Heart left ventricle (tissue), 16 donors: Measurements from ENCODE around the gene CDC42EP5. TPM values are rescaled to one million over a fixed set of nuclear protein-coding genes. Genes with fewer than 3 reads are reported as not detected.
A peak's percentile ranks its signal among the peaks of the same experiment; 100 is the strongest.

Source experiments
- ATAC-seq, 4 donors: fragments of 200-7000 bp; cut with Tn5 transposase; one replicate each; pipeline ENCODE4 v1.9.1; 2020 to 2022; ENCODE audit warnings: moderate library complexity in 4 of 4, mild to moderate bottlenecking in 3 of 4, moderate number of reproducible peaks in 1 of 4
- DNase-seq, 5 donors: peaks; one replicate each; pipeline ENCODE4 v3.0.0-alpha.2; 2020
- H3K27ac ChIP-seq, 12 donors: fragments of 200-600 bp; sonication (generic) in 4 of 12; one replicate each; pipeline versions ENCODE4 v1.5.0 to v1.8.0; 2016 to 2022; ENCODE audit warnings: mild to moderate bottlenecking in 2 of 12
- H3K27me3 ChIP-seq, 9 donors: fragments of 200-600 bp; sonication (generic) in 2 of 9; one replicate each; pipeline versions ENCODE4 v1.5.1 to v1.8.0; 2016 to 2022; ENCODE audit warnings: mild to moderate bottlenecking in 3 of 9
- H3K36me3 ChIP-seq, 9 donors: fragments of 200-600 bp; sonication (generic) in 2 of 9; one replicate each; pipeline versions ENCODE4 v1.5.0 to v1.8.0; 2018 to 2022; ENCODE audit warnings: mild to moderate bottlenecking in 2 of 9
- H3K4me1 ChIP-seq, 12 donors: fragments of 200-600 bp; sonication (generic) in 4 of 12; one replicate each; pipeline versions ENCODE4 v1.5.0 to v1.8.0; 2016 to 2022; ENCODE audit warnings: mild to moderate bottlenecking in 3 of 12
- H3K4me3 ChIP-seq, 12 donors: fragments of 200-600 bp; sonication (generic) in 4 of 12; one replicate each; pipeline versions ENCODE4 v1.5.0 to v1.8.0; 2017 to 2022; ENCODE audit warnings: mild to moderate bottlenecking in 9 of 12, moderate library complexity in 4 of 12
- H3K9me3 ChIP-seq, 12 donors: fragments of 200-600 bp; sonication (generic) in 4 of 12; one replicate each; pipeline versions ENCODE4 v1.5.0 to v1.8.0; 2016 to 2022; ENCODE audit warnings: mild to moderate bottlenecking in 1 of 12
- POLR2A ChIP-seq, 2 donors: fragments of 450-650 bp; IDR thresholded peaks; one replicate each; pipeline ENCODE4 v1.6.1; 2017; ENCODE audit warnings: antibody characterized with exemption in 2 of 2, mild to moderate bottlenecking in 2 of 2, moderate library complexity in 2 of 2
- WGBS, 4 donors: extraction: QIAGEN DNeasy Blood & Tissue Kit in 2 of 4; methylation state at CpG; one replicate each; pipeline versions ENCODE4 v1.1.5 to v1.1.7; 2013 to 2018; 5-methylcytosine and 5-hydroxymethylcytosine counted together
- intact Hi-C, 10 donors: fragments of 100-400 bp; cut with DNase I; formaldehyde crosslinking; loops; one replicate each; pipeline versions ENCODE4 v1.11.1 to v1.14.2; 2022
- polyA plus RNA-seq, 2 donors: library from polyadenylated mRNA; stranded (reverse); fragments of 200-250 nt; gene quantifications; one replicate each; pipeline ENCODE4 v1.2.3, GENCODE V29; 2013
- total RNA-seq, 9 donors: library from RNA; depleted of rRNA in 2 of 9; stranded (reverse); fragments of >200 nt in 2 of 9; fragmentation: NEBNext Ultra II Directional in 3 of 9; extraction: Animal tissue kit (Norgen Biotek cat#: 25700) in 3 of 9; gene quantifications; one replicate each; pipeline versions ENCODE4 v1.1.0 to v1.2.4, GENCODE V29; 2016 to 2023
- TF ChIP-seq, protein P1 (sequence below), 12 donors: fragments of 200-600 bp; sonication (generic) in 4 of 12; IDR thresholded peaks; one replicate each; pipeline versions ENCODE4 v1.5.0 to v1.8.0; 2018 to 2022; ENCODE audit warnings: antibody characterized with exemption in 12 of 12, mild to moderate bottlenecking in 5 of 12
- donor health status: ischemic (EF 13 %, LVEDD 7.1; RV severe dilation, severe dysfunction).
- donor health status: healthy with polysubstance abuse.
- donor health status: DM: no; HTN: yes; CAD: no.
- donor health status: DM: no; HTN: no; CAD: no.
- donor health status: ischemic (EF 25% LVEDD 6.9; RV normal size, moderate dysfunction).
- donor health status: ischemic (EF 25% LVEDD 5.7; RV mildly dilated, moderate dysfunction).
- donor health status: healthy.
- donor health status: DM: yes; HTN: yes; CAD: no.
- donor health status: ischemic (EF 35%, LVEDD 5.7; RV mildly dilated, moderate dysfunction).
- donor health status: nonischemic (EF 11% LVEDD 7.7; RV severe dilation, severe dysfunction).
- donor health status: DM: yes; HTN: yes; CAD: no.
- donor health status: PGD.
- donor health status: ischemic (EF 29% LVEDD 5.4; RV normal size, mild dysfunction).
- donor health status: nonischemic (EF 23%, LVEDD 6.1; RV moderate dilation, normal function).

CDC42EP5 gene
- total and polyA plus RNA-seq, 11 donors, result 5.6 to 16.3 (median 9.7) TPM

DNA sequence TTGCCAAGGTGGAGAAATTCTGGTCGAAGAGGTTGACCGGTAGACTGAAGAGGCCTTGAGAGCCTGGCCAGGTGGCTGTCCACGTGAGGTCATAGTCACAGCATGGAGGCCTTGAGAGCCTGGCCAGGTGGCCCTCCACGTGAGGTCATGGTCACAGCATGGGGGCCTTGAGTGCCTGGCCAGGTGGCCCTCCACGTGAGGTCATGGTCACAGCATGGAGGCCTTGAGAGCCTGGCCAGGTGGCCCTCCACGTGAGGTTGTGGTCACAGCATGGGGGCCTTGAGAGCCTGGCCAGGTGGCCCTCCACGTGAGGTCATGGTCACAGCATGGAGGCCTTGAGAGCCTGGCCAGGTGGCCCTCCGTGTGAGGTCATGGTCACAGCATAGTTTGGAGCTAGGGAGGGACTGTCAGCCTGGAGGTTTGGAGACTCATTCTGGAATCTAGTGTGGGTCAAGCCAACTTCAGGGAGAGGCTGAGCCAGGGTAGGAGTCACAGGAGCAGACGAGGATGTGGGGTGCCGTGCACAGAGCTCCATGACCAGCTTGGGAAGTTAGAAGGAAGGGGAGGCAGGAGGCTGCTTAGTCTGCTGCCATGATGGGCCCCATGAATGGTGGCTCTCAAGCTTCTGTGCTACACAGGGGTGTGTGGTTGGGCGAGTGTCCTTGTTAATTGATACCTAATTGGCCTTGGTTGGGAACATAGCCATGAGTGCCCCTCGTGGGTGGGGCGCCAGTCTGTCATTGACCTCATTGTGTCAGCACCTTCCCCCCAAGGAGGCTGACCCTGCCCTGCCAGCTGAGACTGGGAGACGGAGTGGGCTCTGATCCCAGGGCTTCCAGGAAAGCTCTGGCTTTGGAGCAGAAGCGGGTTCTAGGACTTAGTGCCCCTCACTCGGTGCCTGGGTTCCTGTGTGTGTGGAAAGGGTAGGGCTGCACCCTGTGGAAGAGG, 13.5 kb downstream of the CDC42EP5 start:
- Histone ChIP-seq H3K36me3 (peaks cover 0 to 80% (median 75%) of the 10 kb centered on the region in 9 donors), H3K27me3 (no peaks in the 10 kb centered on the region), H3K4me1 (peaks cover 0 to 49% (median 26%) of the 10 kb centered on the region in 12 donors), H3K9me3 (no peaks in the 10 kb centered on the region), H3K27ac (peak overlapping the region in 2 of 12 donors; percentile 5 to 15), H3K4me3 (no peak overlapping the region)
- no peak for DNase-seq
- intact Hi-C loops, result loop anchor here in 1 of 10 donors (5.0 kb wide), 1 partner anchor 587 kb away; no protein-coding TSS in a partner anchor
- no peak for ATAC-seq
- no peak for TF ChIP-seq POLR2A (IDR thresholded peaks at IDR 0.05)
- TF ChIP-seq, protein P1, sequence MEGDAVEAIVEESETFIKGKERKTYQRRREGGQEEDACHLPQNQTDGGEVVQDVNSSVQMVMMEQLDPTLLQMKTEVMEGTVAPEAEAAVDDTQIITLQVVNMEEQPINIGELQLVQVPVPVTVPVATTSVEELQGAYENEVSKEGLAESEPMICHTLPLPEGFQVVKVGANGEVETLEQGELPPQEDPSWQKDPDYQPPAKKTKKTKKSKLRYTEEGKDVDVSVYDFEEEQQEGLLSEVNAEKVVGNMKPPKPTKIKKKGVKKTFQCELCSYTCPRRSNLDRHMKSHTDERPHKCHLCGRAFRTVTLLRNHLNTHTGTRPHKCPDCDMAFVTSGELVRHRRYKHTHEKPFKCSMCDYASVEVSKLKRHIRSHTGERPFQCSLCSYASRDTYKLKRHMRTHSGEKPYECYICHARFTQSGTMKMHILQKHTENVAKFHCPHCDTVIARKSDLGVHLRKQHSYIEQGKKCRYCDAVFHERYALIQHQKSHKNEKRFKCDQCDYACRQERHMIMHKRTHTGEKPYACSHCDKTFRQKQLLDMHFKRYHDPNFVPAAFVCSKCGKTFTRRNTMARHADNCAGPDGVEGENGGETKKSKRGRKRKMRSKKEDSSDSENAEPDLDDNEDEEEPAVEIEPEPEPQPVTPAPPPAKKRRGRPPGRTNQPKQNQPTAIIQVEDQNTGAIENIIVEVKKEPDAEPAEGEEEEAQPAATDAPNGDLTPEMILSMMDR (IDR thresholded peaks at IDR 0.05), result no peak
- 79 to 86% (median 83%) methylated on average over 12 to 16 of the region's 16 CpGs for WGBS, 4 donors

DNA sequence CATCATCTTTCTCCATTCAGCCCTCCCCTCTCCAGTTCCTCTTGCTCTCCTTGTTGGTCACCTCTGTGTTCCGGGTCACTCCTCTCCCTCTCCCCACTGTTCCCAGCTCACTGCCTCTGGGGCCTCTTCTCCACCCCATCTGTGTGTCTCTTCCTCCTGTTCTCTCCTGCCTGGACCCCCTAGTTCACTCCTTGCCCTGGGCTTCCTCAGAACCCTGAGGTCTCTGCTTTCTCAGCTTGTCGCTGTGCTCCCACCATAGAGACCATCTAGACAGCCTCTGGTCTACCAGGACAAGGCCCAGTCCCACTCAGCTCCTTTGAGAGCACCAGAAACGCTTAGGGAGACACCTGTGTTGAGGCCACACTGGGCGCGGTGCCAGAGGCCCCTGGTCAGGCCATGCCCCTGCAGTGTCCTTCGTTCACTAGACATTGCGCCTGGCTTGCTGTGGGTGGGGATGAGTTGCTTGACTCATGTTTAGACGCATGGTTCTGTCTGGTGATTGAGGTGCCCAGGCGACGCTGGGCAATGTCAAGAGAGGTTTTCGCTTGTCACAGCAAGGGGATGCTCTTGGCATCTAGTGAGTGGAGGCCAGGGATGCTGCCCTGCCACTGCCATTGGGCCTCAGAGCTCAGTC, 14.3 kb downstream of the CDC42EP5 start:
- H3K27me3 ChIP-seq, result no peaks in the 10 kb centered on the region
- intact Hi-C loops, result no loop called here
- TF ChIP-seq, protein P1 (IDR thresholded peaks at IDR 0.05), result no peak
- TF ChIP-seq POLR2A (IDR thresholded peaks at IDR 0.05), result no peak
- H3K9me3 ChIP-seq, result no peaks in the 10 kb centered on the region
- no peak overlapping the region for H3K4me3 ChIP-seq
- no peak for DNase-seq
- no peak for ATAC-seq
- WGBS, 4 donors, result 80 to 88% (median 83%) methylated on average over 10 to 11 of the region's 11 CpGs
- H3K36me3 ChIP-seq, result peaks cover 0 to 88% (median 82%) of the 10 kb centered on the region in 9 donors
- peaks cover 0 to 42% (median 21%) of the 10 kb centered on the region in 12 donors for H3K4me1 ChIP-seq
- H3K27ac ChIP-seq, result no peak overlapping the region

DNA sequence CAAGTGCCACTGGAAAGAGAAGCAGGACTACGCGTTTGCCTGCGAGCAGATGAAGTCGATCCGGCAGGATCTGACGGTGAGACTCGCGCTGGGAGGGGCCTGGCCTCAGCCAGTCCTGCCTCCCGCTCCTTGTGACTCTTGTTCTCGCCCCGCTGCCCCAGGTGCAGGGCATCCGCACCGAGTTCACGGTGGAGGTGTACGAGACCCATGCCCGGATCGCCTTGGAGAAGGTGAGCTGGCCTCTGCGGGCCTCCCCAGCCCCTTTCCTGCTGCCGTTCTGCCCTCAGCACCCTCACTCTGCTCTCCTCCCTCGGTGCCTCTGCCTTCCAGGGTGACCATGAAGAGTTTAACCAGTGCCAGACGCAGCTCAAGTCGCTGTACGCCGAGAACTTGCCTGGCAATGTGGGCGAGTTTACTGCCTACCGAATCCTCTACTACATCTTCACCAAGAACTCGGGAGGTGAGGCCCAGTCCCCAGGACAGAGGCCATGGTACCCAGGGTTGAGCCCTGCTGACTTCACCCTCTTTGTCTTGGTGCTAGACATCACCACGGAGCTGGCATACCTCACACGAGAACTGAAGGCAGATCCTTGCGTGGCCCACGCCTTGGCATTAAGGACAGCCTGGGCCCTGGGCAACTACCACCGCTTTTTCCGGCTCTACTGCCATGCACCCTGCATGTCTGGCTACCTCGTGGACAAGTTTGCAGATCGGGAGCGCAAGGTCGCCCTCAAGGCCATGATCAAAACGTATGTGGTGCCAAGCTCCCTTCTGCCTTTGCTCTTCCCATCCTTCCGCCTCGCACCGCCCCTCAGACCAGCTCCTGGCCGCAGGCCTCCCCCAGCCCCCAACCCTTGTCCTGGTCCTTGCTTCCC, 15.1 kb downstream of the CDC42EP5 start:
- intact Hi-C loops, result no loop called here
- WGBS, 4 donors, result 88 to 93% (median 90%) methylated on average over 42 of the region's 42 CpGs
- H3K27me3 ChIP-seq, result no peaks in the 10 kb centered on the region
- no peak for TF ChIP-seq POLR2A (IDR thresholded peaks at IDR 0.05)
- TF ChIP-seq, protein P1 (IDR thresholded peaks at IDR 0.05), result no peak
- DNase-seq (no peak), ATAC-seq (no peak)
- H3K4me1 ChIP-seq, result peaks cover 0 to 42% (median 20%) of the 10 kb centered on the region in 12 donors
- H3K36me3 ChIP-seq, result peaks cover 0 to 95% (median 90%) of the 10 kb centered on the region in 9 donors
- no peak overlapping the region for H3K27ac ChIP-seq
- H3K4me3 ChIP-seq, result no peak overlapping the region
- no peaks in the 10 kb centered on the region for H3K9me3 ChIP-seq
